Measurements from ENCODE around the gene ZNF320. TPM values are rescaled to one million over a fixed set of nuclear protein-coding genes. Genes with fewer than 3 reads are reported as not detected.

The ZNF320 gene
- total RNA-seq, 1 donor from 2014 or later = 11.4 TPM

Other genes starting within 250 kb of the ZNF320 start
- gene ZNF611, start 162.6 kb downstream of the ZNF320 start, total RNA-seq = 30.6 and 38.4 TPM in 2 replicates
- gene ZNF600, start 110.8 kb downstream of the ZNF320 start, total RNA-seq = 16.3 and 16.6 TPM in 2 replicates
- 19.4 and 23.2 TPM in 2 replicates for gene ZNF28, start 76.0 kb downstream of the ZNF320 start, total RNA-seq
- 18.5 and 20.5 TPM in 2 replicates for gene ZNF468, start 40.0 kb downstream of the ZNF320 start, total RNA-seq
- 5.9 and 6.1 TPM in 2 replicates for gene ZNF888, start 25.8 kb upstream of the ZNF320 start, total RNA-seq
- gene ZNF816, start 65.2 kb upstream of the ZNF320 start, total RNA-seq = 8.7 and 10.8 TPM in 2 replicates
- not detected in 2 replicates for gene ERVV-1, start 116.3 kb upstream of the ZNF320 start, total RNA-seq
- not detected in 2 replicates for gene ERVV-2, start 147.1 kb upstream of the ZNF320 start, total RNA-seq
- gene ZNF160, start 205.8 kb upstream of the ZNF320 start, total RNA-seq = 31.0 and 34.4 TPM in 2 replicates
- 0.34 and 1.0 TPM in 2 replicates for gene ZNF415, start 235.3 kb upstream of the ZNF320 start, total RNA-seq